Neutrophil (primary cell): ENCODE measurements around the gene ADM5.

Experiments used
- H3K27ac ChIP-seq: fragments of 200-600 bp; sonication (generic); 2 replicates; pipeline ENCODE4 v1.5.1; 2016; ENCODE audit warnings: mild to moderate bottlenecking, moderate library complexity
- H3K27me3 ChIP-seq: fragments of 200-600 bp; sonication (generic); 2 replicates; pipeline ENCODE4 v1.6.0; 2016; ENCODE audit warnings: mild to moderate bottlenecking
- H3K36me3 ChIP-seq: fragments of 200-600 bp; sonication (generic); 2 replicates; pipeline ENCODE4 v1.5.1; 2017
- H3K4me1 ChIP-seq, 2 experiments: fragments of 200-600 bp in 1 of 2; sonication (generic) in 1 of 2; 1 replicate in 1 of 2; 2 replicates in 1 of 2; pipeline versions ENCODE4 v1.5.1 to v1.6.1; 2013 to 2016; ENCODE audit warnings: low read depth in 1 of 2, low read length in 1 of 2, mild to moderate bottlenecking in 1 of 2, moderate library complexity in 1 of 2; ENCODE audit not compliant: control insufficient read depth in 1 of 2, insufficient read depth in 1 of 2
- H3K4me3 ChIP-seq, 2 experiments: fragments of 200-600 bp in 1 of 2; sonication (generic) in 1 of 2; 1 replicate in 1 of 2; 2 replicates in 1 of 2; pipeline ENCODE4 v1.5.1; 2013 to 2016; ENCODE audit warnings: low read depth in 1 of 2, low read length in 1 of 2, mild to moderate bottlenecking in 1 of 2, moderate library complexity in 1 of 2
- H3K9me3 ChIP-seq: fragments of 200-600 bp; sonication (generic); 2 replicates; pipeline ENCODE4 v1.5.1; 2016
- CTCF ChIP-seq: fragments of 200-600 bp; sonication (generic); IDR thresholded peaks from 2 replicates; pipeline ENCODE4 v1.5.1; 2016; ENCODE audit warnings: antibody characterized with exemption

ADM5 gene

GRCh38 chr19:49689133-49690078, at the start of gene ADM5:
ADM5 (plus strand) TSS chr19:49689594; CDS start chr19:49689838, 244 bp downstream.
- H3K4me1 ChIP-seq, result peaks cover 4 to 13% of the 10 kb centered on the region in 2 experiments
- no peaks in the 10 kb centered on the region for H3K9me3 ChIP-seq
- peaks cover 18% of the 10 kb centered on the region for H3K36me3 ChIP-seq
- no peak within 1 kb of the TSS for H3K4me3 ChIP-seq
- H3K27ac ChIP-seq, result no peak within 1 kb of the TSS
- H3K27me3 ChIP-seq, result peaks cover 57% of the 10 kb centered on the region
- no peak for TF ChIP-seq CTCF

GRCh38 chr19:49640113-49640898, 49.1 kb upstream of the ADM5 start, which contains the start of gene RRAS:
RRAS (minus strand) TSS chr19:49640143; CDS start chr19:49640098, 45 bp downstream.
- peak within 1 kb of the TSS; percentile 96 for H3K27ac ChIP-seq
- peaks cover 43% of the 10 kb centered on the region for H3K27me3 ChIP-seq
- H3K4me3 ChIP-seq, result peak within 1 kb of the TSS; percentile 91 to 93
- peaks cover 5% of the 10 kb centered on the region for H3K36me3 ChIP-seq
- H3K9me3 ChIP-seq, result no peaks in the 10 kb centered on the region
- TF ChIP-seq CTCF, result peak; percentile 20
- H3K4me1 ChIP-seq, result peaks cover 41 to 42% of the 10 kb centered on the region in 2 experiments

- peaks cover 21% of the 10 kb centered on the region for H3K36me3 ChIP-seq
- H3K9me3 ChIP-seq, result no peaks in the 10 kb centered on the region
- peak within 1 kb of the TSS; percentile 91 to 93 for H3K4me3 ChIP-seq
- H3K4me1 ChIP-seq, result peaks cover 41 to 42% of the 10 kb centered on the region in 2 experiments
- TF ChIP-seq CTCF, result peak; percentile 40
- H3K27me3 ChIP-seq, result peaks cover 29% of the 10 kb centered on the region
- peak within 1 kb of the TSS; percentile 96 for H3K27ac ChIP-seq
Measured at GRCh38 chr19:49641688-49642491, 47.5 kb upstream of the ADM5 start, which contains the start of gene SCAF1. SCAF1 (plus strand) TSS chr19:49642209; CDS start chr19:49645027, 2,818 bp downstream.

- Histone ChIP-seq H3K4me3 (peak overlapping the region; percentile 91 to 93), H3K4me1 (peaks cover 41 to 42% of the 10 kb centered on the region in 2 experiments), H3K36me3 (peaks cover 27% of the 10 kb centered on the region), H3K27ac (peak overlapping the region; percentile 96), H3K9me3 (no peaks in the 10 kb centered on the region), H3K27me3 (peaks cover 25% of the 10 kb centered on the region)
- no peak for TF ChIP-seq CTCF
Measured at GRCh38 chr19:49642492-49643035, 46.8 kb upstream of the ADM5 start.
